Uterus (tissue), 4 donors: Measurements from ENCODE around the gene TUBB4A. TPM values are rescaled to one million over a fixed set of nuclear protein-coding genes. Genes with fewer than 3 reads are reported as not detected.
A peak's percentile ranks its signal among the peaks of the same experiment; 100 is the strongest.

Experiments
- DNase-seq, 2 donors: peaks; one replicate each; pipeline ENCODE4 v3.0.0-alpha.2; 2019 to 2020
- H3K27ac ChIP-seq, 2 donors: fragments of 200-600 bp; sonication (generic); 1 replicate in 1 of 2; 2 replicates in 1 of 2; pipeline ENCODE4 v1.5.1; 2016 to 2018
- H3K27me3 ChIP-seq, 2 donors: fragments of 200-600 bp; sonication (generic); one replicate each; pipeline ENCODE4 v1.5.1; 2018 to 2019; ENCODE audit warnings: control low read depth in 1 of 2
- H3K36me3 ChIP-seq, 2 donors: fragments of 200-600 bp; sonication (generic); one replicate each; pipeline ENCODE4 v1.5.1; 2019; ENCODE audit warnings: control low read depth in 1 of 2
- H3K4me1 ChIP-seq, 2 donors: fragments of 200-600 bp; sonication (generic); one replicate each; pipeline ENCODE4 v1.5.1; 2018 to 2019; ENCODE audit warnings: control low read depth in 1 of 2
- H3K4me3 ChIP-seq, 2 donors: fragments of 200-600 bp; sonication (generic); 1 replicate in 1 of 2; 2 replicates in 1 of 2; pipeline ENCODE4 v1.5.1; 2018 to 2019; ENCODE audit warnings: mild to moderate bottlenecking in 1 of 2
- H3K9me3 ChIP-seq, 2 donors: fragments of 200-600 bp; sonication (generic); one replicate each; pipeline ENCODE4 v1.5.1; 2019; ENCODE audit warnings: control low read depth in 1 of 2
- POLR2A ChIP-seq, 2 donors: fragments of 450-650 bp; IDR thresholded peaks; one replicate each; pipeline ENCODE4 v1.6.1; 2016; ENCODE audit warnings: antibody characterized with exemption in 2 of 2, mild to moderate bottlenecking in 1 of 2, moderate library complexity in 1 of 2
- intact Hi-C: fragments of 100-400 bp; cut with DNase I; formaldehyde crosslinking; loops from one replicate; pipeline ENCODE4 v1.15.1; 2023; ENCODE audit warnings: low total_unique reads
- total RNA-seq, 4 donors: library from RNA; depleted of rRNA in 3 of 4; stranded (reverse); fragments of >200 nt in 3 of 4; gene quantifications; one replicate each; pipeline versions ENCODE4 v1.1.0 to v1.2.4, GENCODE V29; 2014 to 2023
- TF ChIP-seq, protein P1 (sequence below), 4 experiments: fragments of 200-600 bp in 2 of 4; fragments of 450-650 bp in 2 of 4; sonication (generic) in 2 of 4; IDR thresholded peaks; one replicate each; pipeline ENCODE4 v1.5.1; 2016 to 2019; ENCODE audit warnings: antibody characterized with exemption in 4 of 4, mild to moderate bottlenecking in 2 of 4, moderate library complexity in 1 of 4
- donor health status: DM: yes; HTN: yes; CAD: no.

Gene TUBB4A
- total RNA-seq, 4 donors from 2014 or later = 2.3 to 4.4 TPM; not detected in 2

DNA sequence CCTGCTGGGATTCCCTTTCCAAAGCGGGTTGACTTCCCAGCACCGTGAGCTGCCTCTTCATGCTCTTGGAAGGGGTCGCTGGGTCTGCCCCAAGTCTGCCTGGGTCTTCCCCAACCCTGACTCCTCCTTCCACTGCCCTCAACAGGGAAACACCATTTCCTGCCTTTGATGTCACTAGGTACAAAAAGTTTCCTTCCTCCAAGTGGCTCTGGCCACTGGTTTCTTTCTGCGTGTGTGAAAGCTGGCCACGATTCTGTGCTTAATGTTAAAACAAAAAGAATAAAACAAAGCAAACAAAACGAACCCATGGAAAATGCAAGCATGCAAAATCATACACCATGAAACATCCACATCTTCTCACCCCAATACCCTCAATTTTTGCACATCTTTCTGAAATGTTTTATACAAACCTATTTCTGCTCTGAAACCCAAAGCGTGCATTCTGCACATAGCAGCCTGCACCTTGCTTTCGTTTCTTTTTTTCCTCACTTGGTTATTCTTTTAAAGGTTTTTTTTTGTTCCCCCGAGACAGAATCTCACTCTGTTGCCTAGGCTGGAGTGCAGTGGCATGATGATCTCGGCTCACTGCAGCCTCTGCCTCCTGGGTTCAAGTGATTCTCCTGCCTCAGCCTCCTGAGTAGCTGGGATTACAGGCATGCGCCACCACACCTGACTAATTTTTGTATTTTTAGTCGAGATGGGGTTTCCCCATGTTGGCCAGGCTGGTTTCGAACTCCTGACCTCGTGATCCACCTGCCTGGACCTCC lies 16.2 kb upstream of the TUBB4A start:
- H3K27me3 ChIP-seq = no peaks in the 10 kb centered on the region
- H3K27ac ChIP-seq = no peak overlapping the region
- H3K4me3 ChIP-seq = no peak overlapping the region
- no peak for DNase-seq
- H3K9me3 ChIP-seq = no peaks in the 10 kb centered on the region
- TF ChIP-seq POLR2A (IDR thresholded peaks at IDR 0.05) = no peak
- TF ChIP-seq, protein P1, sequence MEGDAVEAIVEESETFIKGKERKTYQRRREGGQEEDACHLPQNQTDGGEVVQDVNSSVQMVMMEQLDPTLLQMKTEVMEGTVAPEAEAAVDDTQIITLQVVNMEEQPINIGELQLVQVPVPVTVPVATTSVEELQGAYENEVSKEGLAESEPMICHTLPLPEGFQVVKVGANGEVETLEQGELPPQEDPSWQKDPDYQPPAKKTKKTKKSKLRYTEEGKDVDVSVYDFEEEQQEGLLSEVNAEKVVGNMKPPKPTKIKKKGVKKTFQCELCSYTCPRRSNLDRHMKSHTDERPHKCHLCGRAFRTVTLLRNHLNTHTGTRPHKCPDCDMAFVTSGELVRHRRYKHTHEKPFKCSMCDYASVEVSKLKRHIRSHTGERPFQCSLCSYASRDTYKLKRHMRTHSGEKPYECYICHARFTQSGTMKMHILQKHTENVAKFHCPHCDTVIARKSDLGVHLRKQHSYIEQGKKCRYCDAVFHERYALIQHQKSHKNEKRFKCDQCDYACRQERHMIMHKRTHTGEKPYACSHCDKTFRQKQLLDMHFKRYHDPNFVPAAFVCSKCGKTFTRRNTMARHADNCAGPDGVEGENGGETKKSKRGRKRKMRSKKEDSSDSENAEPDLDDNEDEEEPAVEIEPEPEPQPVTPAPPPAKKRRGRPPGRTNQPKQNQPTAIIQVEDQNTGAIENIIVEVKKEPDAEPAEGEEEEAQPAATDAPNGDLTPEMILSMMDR (IDR thresholded peaks at IDR 0.05) = no peak
- H3K4me1 ChIP-seq = no peaks in the 10 kb centered on the region
- intact Hi-C loops = no loop called here
- H3K36me3 ChIP-seq = no peaks in the 10 kb centered on the region

DNA sequence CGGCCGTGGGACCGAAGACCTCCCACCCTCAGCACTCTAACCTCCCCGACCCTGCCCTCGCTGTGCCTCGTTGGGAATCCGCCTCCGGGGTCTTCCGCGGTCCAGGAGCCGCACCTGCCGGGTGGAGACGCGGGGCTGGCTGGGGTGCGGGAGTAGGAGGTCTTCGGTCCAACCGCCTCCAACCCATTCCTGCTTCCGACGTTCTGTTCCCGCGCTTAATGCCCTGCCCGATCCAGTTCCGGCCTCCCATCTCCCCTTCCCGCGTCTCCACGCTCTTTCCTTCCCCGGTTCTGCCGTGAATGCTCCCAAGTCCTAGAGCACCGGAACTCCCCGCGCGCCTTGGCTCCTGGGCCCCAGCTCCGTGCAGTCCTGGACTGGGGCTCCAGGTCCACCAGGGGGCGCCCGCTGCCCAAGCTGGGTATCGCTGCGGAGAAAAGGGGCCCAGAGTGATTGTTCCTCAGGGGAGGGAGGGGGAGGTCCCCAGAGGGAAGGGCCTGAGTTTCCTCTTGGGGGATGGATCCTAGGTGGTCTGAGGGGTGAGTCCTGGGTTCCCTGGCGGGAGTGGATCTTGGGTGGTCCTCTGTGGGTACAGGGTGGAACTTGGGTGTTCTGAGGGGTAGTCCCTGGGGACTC lies 14.7 kb upstream of the TUBB4A start:
- Histone ChIP-seq H3K4me1 (no peaks in the 10 kb centered on the region), H3K9me3 (no peaks in the 10 kb centered on the region), H3K27me3 (no peaks in the 10 kb centered on the region), H3K27ac (peak overlapping the region; percentile 61 to 64), H3K36me3 (no peaks in the 10 kb centered on the region), H3K4me3 (peak overlapping the region; percentile 26 to 46)
- DNase-seq = peak; percentile 73 to 77
- intact Hi-C loops = no loop called here
- TF ChIP-seq, protein P1 (IDR thresholded peaks at IDR 0.05) = peak; percentile 90 to 94 (median 90)
- TF ChIP-seq POLR2A (IDR thresholded peaks at IDR 0.05) = no peak

DNA sequence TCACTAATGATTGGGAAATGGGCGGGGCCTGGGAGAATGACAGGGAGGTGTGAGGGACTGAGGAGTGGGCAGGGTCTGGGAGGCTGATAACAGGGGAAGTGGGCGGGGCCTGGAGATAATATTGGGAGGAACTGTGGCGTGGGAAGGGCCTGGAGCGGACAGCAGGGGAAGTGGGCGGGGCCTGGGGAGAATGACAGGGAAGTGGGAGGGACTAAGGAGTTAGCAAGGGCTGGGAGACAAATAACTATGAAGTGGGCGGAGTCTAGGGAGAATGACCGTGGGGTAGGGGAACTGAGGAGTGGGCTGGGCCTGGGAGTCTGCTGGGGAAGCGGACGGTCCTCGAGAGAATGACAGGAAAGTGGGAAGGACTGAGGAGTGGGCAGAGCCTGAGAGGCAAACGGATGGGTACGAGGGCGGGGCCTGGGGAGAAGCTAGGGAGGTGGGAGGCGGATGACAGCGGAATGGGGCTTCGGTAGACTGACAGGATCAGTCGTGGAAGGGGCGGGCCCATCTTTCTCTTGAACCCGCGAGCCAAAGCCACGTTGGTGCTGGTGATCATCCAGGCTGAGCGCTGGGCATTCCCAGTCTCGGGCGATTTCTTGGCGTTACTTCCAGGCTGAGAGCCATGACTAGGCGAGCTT lies 14.0 kb upstream of the TUBB4A start:
- H3K27ac ChIP-seq = peak overlapping the region; percentile 61 to 64
- H3K27me3 ChIP-seq = no peaks in the 10 kb centered on the region
- peak overlapping the region; percentile 26 to 46 for H3K4me3 ChIP-seq
- H3K9me3 ChIP-seq = no peaks in the 10 kb centered on the region
- TF ChIP-seq, protein P1 (IDR thresholded peaks at IDR 0.05) = no peak
- TF ChIP-seq POLR2A (IDR thresholded peaks at IDR 0.05) = no peak
- no peaks in the 10 kb centered on the region for H3K4me1 ChIP-seq
- DNase-seq = peak; percentile 68 to 88
- intact Hi-C loops = no loop called here
- no peaks in the 10 kb centered on the region for H3K36me3 ChIP-seq

DNA sequence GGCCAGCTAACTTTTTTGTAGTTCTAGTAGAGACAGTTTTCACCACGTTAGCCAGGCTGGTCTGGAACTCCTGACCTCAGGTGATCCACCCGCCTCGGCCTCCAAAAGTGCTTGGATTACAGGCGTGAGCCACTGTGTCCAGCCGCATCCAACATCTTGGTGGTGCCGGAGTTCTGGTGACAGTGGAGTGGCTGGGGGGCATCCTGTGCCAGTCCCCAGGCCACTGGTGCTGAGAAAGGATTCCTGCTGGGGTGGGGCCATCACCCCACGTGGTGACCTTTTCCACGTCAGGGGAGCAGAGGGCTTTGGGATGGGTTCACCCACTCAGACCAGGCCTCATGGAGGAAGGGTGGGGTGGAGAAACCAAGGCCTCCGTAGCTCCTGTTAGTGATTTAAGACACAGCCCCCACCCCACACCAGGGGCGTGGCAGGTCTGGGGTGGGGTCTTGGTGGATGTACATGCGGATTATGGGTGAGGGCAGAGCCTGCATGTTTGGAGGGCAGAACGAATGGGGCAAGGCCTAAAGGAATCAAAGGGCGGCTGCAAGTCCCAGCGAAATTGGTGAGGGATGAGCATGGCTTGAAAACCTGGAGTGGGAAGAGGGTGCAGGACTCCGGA lies 12.9 kb upstream of the TUBB4A start:
- no peaks in the 10 kb centered on the region for H3K36me3 ChIP-seq
- no peaks in the 10 kb centered on the region for H3K9me3 ChIP-seq
- intact Hi-C loops = no loop called here
- H3K27me3 ChIP-seq = no peaks in the 10 kb centered on the region
- H3K4me1 ChIP-seq = no peaks in the 10 kb centered on the region
- H3K4me3 ChIP-seq = no peak overlapping the region
- no peak for DNase-seq
- TF ChIP-seq POLR2A (IDR thresholded peaks at IDR 0.05) = no peak
- TF ChIP-seq, protein P1 (IDR thresholded peaks at IDR 0.05) = no peak
- H3K27ac ChIP-seq = no peak overlapping the region
